Lower leg skin (tissue), 3 donors: Measurements from ENCODE around the gene VSIR.

ENCODE experiments used
- CTCF ChIP-seq, 3 donors: fragments of 450-650 bp; IDR thresholded peaks; one replicate each; pipeline ENCODE4 v1.5.1; 2016; ENCODE audit warnings: antibody characterized with exemption in 3 of 3, mild to moderate bottlenecking in 3 of 3, moderate library complexity in 2 of 3
- POLR2A ChIP-seq, 2 donors: fragments of 450-650 bp; IDR thresholded peaks; one replicate each; pipeline ENCODE4 v1.6.1; 2016 to 2017; ENCODE audit warnings: antibody characterized with exemption in 2 of 2, mild to moderate bottlenecking in 1 of 2, moderate library complexity in 1 of 2

GRCh38 chr10:71796749-71797405 lies 23.6 kb upstream of the VSIR start:
- TF ChIP-seq POLR2A (IDR thresholded peaks at IDR 0.05) (no peak), CTCF (IDR thresholded peaks at IDR 0.05) (no peak)
